NCI-H2107 treated with DMSO at 0.1 percent for 48 hours (cell line): ENCODE data around the gene PLEKHA5.

Experiments used
- DNase-seq: peaks from one replicate; lab custom pipeline; 2025; ENCODE audit not compliant: unreplicated experiment; lab: John Stamatoyannopoulos, UW

The PLEKHA5 gene

DNA sequence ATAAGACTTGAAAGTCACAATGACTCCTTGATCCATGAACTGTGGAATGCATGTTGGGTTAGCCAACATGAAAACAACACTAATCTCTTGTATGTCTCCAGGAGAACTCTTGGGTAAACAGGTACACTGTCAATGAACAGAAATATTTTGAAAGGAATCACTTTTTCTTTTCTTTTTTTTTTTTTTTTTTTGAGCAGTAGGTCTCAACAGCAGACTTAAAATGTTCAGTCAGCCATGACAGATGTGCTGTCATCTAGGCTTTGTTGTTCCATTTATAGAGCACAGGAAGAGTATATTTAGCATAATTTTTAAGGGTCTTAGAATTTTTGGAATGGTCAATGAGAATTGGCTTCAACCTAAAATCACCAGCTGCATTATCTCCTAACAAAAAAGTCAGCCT is 2.3 kb upstream of the PLEKHA5 start:
- no peak for DNase-seq

DNA sequence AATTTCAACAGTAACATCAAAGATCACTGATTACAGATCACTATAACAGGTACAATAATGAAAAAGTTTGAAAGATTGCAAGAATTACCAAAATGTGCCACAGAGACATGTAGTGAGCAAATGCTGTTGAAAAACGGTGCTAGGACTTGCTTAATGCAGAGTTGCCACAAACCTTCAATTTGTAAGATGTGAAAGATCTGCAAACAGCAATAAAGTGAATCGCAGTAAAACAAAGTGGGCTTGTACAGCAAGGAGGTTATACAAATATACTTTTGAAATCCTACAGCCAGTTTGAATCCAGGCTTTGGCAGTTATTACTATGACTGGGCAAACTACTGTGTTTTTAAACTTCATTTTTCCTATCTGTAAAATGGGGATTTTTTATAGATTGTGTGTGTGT is 1.0 kb upstream of the PLEKHA5 start:
- DNase-seq = no peak

DNA sequence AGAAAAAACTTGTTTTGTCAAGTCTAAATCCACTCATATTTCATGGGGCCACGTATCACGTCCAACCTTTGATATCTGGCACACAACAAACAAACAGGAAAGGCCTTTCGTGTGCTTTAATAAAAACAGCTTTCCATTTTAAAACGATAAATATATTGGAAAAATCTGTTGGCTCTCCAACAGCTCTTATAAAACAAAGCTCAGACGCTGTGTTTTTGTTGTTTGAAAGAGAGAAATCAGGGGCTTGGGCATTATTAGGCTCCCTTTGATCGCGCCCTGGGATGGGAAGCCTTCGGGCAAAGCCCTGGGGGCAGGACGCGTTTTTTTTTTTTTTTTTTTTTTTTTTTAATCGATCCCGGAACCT is 429 bp upstream of the PLEKHA5 start:
- peak; percentile 36 for DNase-seq

DNA sequence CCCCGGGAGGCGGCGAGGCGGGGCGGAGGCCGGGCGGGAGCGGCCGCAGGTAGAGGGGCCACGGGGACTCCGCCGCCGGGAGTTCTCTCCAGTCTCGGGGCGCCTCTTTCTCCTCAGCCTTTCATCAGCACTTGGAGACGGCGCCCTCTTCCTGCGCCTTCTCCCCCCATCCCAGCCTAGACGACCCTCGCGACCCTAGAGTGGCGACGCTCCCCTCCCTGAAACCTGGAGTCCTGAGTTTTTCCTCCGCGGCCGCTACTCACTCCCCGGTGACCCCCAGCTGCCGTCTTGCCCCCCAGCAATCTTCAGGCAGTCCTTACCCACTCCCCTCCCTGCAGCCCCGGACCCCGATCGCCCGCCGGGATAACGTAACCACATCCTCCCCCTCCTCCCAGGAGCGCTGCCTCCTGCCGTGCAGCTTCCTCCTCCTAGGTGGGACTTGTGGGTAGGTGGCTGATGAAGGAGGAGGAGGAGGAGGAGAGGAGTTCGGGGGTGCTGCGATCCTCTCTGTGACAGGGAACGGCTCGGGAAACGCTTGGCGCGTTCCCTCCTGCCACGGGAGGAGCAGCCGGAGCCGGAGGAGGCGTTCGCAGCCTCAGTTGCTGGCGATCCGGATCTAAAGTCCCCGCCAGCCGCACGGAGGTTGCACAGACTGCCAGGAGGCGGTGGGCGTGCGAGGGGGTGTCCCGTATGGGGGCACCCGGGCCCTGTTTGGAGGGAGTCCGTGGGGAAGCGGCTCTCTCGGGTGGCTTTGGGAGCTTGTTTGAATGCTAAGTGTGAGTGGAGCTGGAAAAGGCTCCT is 891 bp downstream of the PLEKHA5 start:
- peak; percentile 31 for DNase-seq

DNA sequence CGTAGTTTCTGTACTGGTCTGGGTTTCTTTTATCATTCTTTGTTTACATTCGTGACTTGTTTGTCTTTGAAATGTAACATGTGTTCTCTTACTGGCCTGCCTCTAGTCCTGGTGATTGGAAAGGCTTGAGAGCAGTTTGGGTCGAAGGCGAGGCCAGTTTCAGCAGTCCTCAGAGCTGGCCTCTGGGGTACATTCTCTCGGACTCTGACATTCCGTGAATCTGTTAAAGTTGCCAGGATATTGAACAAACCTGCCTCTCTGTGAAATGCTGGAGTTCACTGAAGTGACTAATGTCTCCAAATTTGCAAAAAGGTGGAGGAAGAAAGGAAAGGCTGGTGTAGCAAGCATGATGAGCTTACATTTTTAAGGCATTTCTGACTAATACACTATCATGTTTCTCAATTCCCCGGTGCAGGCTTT is 1.5 kb downstream of the PLEKHA5 start:
- peak; percentile 43 for DNase-seq

DNA sequence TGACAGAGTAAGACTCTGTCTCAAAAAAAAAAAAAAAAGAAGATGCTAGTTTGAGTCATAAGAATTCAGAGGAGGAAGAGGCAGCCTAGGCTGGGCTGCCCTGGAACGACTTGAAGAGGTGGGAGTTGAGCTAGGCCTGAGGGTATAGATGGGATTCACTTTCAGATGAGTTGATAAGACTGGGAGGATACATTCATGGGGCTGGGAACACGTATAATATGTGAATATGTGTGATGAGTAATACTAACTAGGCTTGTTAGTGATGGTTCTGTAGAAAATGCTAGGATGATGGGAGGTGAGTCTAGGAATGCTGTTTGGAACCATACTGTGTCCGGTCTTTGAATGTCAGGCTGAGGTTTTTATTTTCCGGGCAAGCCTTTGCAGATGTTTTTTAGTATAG is 9.0 kb downstream of the PLEKHA5 start:
- DNase-seq = no peak

DNA sequence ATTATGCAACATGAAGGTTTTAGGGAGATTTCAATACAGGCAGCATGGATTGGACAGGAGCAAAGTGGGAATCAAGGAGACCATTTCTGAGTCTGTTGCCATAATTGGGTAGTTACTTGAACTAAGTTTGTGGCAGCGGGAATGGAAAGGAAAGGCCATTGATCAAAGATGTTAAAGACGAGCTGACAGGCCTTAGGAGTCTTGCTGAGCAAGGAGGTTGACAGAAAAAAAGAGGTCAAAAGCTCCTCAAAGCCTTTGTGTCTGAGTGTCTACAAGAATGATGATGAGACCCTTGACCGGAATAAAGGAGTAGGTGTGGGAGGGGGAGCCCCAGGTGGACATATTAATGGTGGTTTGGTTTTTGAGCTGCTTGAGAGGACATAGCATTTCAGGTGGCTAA is 9.4 kb downstream of the PLEKHA5 start:
- DNase-seq = no peak

DNA sequence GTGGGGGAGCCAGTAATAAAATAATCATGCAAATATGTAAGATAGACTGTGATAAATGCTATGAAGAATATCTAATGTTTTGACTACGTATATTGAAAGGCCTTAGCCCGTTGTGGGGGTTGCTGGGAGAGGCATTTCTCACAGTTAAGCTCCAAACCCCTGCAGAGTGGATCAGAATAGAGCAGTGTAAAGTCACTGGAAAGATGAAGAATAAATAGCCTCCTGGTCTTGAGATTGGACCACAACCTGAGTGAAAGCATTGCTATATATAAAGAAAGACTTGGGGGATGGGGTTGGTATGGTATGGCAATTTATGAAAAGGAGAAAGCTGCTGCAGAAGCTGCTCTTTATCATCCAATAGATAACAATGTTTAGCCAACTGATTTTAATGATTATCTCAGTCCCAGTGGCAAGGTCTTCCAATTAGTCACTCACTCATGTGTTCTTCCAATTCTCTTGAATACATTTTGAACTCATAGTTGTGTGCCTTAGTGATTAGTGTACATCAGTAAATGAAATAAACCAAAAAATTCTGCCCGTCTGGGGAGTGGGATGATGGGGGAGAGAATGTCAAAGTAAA is 10.2 kb downstream of the PLEKHA5 start:
- no peak for DNase-seq

DNA sequence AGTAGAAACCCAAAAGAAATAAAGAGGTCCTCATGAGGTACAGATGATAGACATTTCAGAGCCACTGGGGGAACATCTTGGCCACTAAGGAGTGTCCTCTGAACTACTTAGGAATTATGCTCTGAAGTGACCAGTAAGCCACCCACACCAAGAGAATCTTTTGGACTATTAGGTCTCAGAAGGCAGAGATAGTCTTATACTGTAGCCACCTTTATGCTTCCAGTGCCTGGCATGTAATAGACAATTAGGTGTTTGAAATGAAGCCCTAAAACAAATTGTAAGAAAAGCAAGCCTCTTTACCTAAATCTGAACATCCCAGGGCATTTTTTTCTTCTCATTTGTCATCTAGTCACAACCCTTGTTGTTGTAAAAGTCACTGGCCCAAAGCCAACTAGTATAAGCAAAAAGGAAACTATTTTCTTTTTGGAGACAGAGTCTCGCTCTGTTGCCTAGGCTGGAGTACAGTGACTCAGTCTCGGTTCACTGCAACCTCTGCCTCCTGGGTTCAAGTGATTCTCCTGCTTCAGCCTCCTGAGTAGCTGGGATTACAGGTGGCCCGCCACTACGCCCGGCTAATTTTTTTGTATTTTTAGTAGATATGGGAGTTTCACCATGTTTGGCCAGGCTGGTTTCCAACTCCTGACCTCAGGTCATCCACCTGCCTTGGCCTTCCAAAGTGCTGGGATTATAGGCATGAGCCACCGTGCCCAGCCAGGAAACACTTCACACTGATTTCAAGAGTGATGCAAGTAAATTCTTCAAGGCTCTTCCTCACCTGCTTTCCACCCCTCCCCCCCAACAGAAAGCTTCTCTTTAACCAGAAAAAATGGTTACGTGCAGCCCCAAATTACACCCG is 11.1 kb downstream of the PLEKHA5 start:
- no peak for DNase-seq

DNA sequence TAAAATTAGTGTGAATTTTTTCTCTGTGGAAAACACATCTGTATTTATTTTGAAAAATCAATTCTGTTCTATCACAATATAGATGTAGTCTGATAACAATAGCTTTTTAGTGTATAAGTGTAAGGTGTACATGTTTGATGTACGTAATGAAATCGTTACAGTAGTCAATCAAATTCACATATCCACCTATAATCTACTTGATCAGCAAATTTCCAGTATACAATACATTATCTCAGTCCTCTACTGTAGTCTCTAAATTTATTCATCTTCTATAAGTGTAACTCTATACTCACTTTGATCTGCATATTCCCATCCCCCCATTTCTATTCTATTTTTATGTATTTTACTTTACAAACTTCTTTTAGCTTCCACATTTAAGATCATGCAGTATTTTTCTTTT is 13.0 kb downstream of the PLEKHA5 start:
- no peak for DNase-seq

DNA sequence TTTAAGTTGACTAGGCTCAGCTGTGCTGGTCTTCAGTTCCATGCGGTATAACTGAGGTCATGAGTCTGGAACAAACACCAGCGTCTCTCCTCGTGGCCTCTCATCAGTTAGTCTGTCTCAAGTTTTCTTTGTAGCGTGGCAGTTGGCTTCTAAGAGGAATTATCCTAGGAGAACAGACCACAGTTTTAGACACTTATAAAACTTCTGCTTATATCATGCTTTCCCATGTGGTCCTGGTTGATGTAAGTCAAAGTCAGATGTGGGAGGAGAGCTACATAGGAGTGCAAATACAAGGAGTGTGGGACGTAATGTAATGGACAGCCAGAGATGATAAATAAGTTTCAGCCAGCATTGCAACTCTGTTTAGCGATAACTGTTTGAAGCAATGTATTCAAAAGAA is 14.8 kb downstream of the PLEKHA5 start:
- DNase-seq = no peak

DNA sequence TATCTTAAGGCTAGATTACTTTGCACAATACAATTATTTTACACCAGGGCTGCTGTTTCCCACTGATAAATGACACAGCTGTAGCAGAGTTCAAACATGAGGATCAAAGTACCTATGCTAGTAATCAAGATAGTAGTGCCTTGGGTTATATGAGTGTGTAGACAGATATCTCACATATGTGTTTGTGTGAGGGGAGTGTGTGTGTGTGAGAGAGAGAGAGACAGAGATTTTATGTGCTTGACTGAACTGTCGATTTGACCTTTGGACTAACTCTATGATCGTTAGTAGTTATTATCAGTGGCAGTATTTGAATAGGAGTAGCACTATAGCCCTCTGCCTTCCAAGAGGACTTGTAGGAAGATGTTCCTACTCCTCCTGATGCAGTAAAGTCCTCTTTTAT is 15.5 kb downstream of the PLEKHA5 start:
- DNase-seq = no peak

DNA sequence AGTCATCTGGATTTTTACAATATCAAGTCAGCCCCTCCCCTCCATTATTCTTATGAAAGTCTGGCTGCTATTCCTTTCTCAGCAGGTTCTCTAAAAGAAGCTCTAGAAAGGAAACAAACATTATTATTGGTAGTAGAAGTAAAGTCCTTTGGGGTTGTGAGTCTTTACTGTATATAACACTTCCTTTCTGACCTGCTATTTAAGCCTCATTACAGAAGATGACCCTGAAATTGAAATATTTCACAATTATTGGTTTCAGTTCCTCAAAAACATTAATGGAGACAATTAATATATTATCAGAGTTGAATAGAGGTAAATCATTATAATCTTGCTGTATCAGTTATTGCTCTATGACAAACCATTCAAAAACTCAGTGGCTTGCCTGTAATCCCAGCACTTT is 19.3 kb downstream of the PLEKHA5 start:
- no peak for DNase-seq

DNA sequence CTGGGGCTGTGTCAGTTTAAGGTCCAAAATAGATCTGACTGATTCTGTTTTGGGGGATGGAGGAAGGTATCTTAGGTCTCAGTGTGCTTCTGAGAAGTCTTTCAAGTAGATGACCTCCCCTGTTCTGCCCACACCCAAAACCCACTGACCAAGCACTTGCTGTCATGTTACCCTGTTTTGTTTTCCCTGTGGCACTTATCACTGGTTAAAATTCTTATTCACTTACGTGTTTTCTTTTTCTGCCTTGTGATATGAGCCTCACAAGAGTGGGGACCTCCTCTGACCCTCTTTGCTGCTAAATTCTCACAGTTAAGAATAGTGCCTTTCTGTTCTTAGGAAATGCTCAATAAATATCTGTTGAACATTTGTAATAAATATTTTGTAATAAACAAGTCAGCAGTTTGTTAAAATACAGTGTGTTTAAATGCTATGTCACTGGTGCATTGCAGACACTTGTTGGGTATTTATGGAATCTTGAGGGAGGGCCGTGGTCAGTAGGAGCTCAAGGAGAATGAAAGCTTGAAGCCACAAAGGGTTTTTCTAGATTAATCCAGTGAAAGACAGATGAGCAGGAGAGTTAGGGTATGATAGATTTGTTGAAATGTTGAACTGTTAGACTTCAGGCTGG is 20.9 kb downstream of the PLEKHA5 start:
- no peak for DNase-seq

DNA sequence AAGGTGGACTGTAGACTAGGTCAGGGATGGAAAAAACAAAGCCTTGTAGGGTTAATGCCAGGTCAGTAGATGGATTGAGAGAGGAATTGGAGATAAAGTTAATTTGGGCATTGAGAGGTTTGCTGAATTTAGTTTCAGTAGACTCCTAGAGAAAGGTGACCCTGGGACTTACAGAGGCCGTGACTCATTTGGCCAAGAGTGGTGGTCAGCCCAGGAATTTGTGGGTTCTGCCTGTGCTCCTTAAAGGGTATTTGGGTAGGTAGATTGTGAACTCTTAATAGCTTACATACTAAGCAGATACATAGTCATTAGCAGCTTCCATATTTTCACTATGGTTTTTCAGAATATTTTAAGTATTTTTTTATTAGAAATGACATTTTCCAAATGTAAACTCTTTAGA is 21.8 kb downstream of the PLEKHA5 start:
- no peak for DNase-seq

DNA sequence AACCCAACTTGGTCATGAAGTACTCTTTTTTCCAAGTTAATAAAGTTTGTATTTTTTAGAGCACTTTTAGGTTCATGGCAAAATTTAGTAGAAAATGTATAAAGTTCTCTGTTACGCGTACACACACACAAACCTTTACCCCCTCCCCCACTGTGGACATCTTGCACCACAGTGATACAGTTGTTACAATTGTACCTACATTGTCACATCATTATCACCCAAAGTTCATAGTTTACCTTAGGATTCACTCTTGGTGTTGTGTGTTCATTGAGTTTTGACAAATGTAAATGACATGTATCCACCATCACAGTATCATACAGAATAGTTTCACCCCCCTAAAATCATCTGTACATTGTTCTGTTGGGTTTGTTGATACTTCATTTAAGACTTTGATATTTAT is 23.9 kb downstream of the PLEKHA5 start:
- no peak for DNase-seq

DNA sequence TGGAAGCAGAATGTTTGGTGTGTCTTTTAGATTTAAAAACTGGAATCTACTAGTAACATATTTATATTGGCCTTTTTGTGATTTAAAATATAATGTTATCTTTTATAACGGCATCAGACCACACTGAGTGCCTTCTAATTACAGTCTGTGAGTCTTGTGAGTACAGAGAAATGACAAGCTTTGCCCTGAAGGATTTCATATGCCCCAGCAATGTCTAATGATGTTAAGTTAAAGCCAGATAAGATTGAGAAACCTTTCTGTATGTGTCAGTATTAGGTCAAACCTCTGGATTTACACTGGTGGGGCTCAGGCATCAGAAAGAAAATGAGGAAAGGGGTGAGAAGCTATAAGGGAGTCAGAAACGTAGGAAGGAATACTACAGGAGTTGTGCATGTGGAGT is 25.2 kb downstream of the PLEKHA5 start:
- no peak for DNase-seq

DNA sequence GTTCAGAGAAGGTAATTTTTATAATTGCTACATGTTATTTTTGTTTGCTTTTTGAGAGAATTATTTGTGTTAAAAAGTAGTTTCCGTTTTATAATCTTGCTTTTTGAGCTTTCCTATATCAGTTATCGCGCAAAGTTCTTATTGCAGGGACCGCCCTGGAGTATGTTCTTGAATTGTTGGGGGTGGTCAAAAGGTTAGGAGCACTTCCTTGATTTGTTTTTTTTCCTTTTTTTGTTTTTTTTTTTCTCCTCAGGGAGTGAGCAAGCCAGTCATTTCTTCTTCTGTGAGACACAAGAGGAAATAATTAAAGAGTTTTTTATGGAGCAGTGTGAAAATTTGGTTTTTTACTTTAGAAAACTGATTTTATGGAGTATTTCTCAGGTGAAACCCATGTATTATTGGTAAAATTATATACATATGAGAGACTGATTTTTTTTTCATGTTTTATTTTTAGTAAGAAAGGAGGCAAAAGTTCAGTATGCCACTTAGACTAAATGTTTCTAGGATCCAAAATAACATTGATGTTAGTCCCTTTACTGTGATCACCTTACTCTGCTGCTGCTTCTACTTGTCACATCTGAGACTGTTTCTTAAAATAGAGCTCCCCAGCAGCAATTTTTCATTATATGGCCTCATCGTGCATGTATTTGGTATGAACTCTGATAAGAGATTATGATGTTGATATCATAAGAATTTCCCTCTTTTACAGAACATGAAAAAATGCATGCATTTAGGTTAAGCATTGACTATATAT is 26.6 kb downstream of the PLEKHA5 start:
- DNase-seq = no peak

DNA sequence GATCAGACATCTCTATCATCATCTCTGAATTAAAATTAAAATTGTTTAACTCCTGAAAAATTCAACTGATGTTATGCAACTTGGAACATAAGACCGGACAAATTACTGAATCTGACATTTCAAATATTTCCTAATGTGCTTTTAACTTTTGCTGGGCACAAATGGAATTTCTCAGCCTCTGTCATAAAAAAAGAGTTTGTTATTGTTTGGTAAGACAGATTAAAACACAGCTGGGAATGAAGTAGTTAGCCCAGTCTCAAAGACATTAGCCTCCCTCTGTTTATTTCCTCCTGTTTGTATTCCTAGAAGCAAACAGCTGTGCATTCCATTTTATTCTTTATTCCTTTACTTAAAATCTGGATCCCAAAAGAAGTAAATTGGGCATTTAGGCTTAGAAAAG is 29.4 kb downstream of the PLEKHA5 start:
- DNase-seq = no peak

DNA sequence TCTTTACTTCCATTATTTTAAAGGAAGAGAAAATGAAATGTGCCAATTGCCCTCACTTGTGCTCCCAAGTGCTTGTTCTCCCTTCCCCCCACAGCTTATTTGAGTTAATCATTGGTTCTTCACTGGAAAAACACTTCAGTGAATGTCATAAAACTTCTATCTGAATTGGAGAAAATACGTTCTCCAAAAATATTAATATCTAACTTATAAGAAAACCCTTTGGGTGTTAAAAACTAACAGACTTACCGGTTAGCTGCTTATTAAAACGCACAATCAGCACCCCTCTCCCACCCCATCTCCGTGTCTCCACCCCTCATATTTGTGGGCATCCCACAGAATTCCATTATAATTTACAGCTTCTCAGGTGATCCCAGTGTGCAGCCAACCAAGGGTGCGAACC is 31.7 kb downstream of the PLEKHA5 start:
- no peak for DNase-seq

DNA sequence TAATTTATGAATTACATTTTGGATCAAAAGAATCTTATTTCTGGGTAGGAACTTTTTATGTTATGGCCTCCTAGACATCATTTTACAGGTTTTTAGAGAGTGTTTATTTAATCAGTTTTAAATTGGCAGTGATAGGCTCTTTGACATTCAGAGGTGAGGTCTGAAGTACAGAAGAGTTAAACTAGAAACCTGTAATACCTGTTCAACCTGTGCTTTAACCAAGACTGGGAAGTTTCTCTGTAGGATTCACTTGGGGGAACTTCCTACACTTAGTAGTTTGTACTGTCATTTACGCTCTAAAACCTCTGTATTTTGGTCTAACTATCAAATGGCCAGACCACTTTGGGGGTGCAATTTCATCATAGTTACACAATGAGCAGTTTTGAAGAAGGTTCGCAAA is 35.9 kb downstream of the PLEKHA5 start:
- no peak for DNase-seq
